ENCODE results near the gene CSF1.

DNA sequence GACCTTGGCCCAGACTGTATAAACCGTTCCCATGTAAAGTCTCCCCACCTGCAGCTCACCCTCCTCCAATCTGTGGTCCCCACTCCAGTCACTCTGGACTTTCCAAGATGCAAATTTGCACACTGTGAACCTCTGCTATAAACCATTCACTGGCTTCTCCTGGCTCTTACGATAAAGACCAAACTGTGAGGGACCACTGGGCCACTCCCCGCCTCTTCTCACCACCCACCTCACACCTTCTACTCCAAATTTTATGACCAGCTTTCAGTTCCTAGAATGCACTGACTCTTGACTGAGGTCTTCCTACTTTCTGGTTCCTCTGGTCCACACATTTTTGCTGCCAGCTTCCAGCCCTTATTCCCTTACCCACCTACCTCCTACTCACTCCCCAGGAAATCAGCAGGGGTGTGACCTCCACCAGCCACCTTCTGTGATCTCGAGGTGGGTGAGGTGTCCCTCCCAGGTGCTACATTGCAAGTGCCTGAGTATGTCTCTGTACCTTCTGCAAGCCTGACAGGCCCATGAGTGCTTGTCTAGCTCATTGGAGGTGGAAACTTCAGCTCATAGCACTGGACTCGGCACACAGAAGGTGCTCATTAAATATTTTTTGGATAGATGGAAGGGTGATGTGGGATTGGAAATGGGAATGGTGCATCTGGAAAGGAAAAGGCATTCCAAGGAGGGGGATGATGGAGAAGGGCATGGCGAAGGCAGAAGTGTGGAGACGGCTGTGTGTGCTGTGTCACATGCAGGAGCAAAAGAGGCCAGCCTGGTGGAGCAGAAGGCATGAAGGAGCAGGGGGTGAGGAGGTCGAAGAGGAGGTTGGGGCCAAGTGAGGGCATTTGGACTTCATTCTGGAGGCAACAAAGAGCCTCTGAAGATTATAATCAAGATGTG, 15.6 kb upstream of the CSF1 start:
- TF ChIP-seq, protein P1, sequence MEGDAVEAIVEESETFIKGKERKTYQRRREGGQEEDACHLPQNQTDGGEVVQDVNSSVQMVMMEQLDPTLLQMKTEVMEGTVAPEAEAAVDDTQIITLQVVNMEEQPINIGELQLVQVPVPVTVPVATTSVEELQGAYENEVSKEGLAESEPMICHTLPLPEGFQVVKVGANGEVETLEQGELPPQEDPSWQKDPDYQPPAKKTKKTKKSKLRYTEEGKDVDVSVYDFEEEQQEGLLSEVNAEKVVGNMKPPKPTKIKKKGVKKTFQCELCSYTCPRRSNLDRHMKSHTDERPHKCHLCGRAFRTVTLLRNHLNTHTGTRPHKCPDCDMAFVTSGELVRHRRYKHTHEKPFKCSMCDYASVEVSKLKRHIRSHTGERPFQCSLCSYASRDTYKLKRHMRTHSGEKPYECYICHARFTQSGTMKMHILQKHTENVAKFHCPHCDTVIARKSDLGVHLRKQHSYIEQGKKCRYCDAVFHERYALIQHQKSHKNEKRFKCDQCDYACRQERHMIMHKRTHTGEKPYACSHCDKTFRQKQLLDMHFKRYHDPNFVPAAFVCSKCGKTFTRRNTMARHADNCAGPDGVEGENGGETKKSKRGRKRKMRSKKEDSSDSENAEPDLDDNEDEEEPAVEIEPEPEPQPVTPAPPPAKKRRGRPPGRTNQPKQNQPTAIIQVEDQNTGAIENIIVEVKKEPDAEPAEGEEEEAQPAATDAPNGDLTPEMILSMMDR (IDR thresholded peaks at IDR 0.05): no peak
- no peak for TF ChIP-seq POLR2A (IDR thresholded peaks at IDR 0.05)
